Measurements from ENCODE around the gene CEMIP. TPM values are rescaled to one million over a fixed set of nuclear protein-coding genes. Genes with fewer than 3 reads are reported as not detected.
"Not testable (repeated sequence)": the region's sequence is repeated elsewhere in the genome, so short reads cannot be mapped to it uniquely, and the experiment has no call there.

Gene CEMIP
- total RNA-seq, 2 donors from 2014 or later, result 1.6 TPM; not detected in 1

DNA sequence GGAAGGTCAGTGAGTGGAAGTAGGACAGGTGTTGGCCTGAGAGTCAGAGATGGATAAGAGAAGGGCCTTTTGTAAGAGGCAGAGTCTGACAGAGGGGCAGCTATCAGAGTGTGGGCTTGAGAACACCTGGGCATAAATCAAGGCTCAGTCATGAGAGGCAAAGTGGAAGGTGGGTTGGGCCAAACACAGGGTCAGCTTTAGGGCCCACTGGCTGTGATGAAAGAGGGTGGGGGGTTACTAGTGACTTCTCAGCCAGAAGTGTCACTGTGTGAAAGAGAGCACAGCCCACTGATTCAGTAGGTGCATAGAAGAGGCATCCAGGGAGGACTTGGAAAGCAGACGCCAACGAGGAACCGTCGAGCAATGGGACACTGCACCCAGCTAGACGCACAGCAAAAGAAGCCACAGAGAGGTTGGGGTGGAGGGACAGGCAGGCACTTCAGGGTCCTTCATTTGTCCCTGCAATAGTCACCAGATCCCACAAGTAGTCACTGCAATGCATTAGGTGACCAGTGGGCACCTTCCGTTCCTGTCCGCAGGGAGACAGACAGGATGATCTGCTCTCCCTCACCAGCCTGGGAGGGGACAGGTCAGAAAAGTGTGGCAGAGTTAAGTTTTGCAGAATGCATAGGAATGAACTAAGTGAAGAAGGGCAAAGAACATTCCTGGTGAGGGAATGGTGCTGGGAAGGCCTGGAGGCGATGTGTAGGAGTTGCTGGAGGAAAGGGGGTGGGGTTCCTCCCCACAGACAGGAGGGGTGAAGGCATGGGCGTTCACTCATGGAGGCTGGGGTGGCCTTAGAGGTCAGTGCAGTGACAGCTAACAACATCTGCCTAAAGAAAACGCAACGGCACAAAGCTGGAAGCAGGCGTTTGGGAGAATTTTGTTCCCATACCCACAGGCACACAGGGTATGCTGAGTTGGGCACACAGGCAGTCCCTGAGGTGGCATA, 174.1 kb downstream of the CEMIP start:
- H3K4me3 ChIP-seq, result no peak overlapping the region
- intact Hi-C loops (cut with DNase I), result no loop called here
- no peak for TF ChIP-seq POLR2A (IDR thresholded peaks at IDR 0.05)
- TF ChIP-seq, protein P1, sequence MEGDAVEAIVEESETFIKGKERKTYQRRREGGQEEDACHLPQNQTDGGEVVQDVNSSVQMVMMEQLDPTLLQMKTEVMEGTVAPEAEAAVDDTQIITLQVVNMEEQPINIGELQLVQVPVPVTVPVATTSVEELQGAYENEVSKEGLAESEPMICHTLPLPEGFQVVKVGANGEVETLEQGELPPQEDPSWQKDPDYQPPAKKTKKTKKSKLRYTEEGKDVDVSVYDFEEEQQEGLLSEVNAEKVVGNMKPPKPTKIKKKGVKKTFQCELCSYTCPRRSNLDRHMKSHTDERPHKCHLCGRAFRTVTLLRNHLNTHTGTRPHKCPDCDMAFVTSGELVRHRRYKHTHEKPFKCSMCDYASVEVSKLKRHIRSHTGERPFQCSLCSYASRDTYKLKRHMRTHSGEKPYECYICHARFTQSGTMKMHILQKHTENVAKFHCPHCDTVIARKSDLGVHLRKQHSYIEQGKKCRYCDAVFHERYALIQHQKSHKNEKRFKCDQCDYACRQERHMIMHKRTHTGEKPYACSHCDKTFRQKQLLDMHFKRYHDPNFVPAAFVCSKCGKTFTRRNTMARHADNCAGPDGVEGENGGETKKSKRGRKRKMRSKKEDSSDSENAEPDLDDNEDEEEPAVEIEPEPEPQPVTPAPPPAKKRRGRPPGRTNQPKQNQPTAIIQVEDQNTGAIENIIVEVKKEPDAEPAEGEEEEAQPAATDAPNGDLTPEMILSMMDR (IDR thresholded peaks at IDR 0.05), result no peak
- peaks cover 0 to 13% of the 10 kb centered on the region in 2 donors for H3K36me3 ChIP-seq (replicated peaks in 1 of 2; ENCODE audit: insufficient read depth in 1 of 2, low read depth in 2 of 2)
- H3K4me1 ChIP-seq, result no peaks in the 10 kb centered on the region
- H3K27ac ChIP-seq, result no peak overlapping the region
- no peaks in the 10 kb centered on the region for H3K27me3 ChIP-seq
- no peaks in the 10 kb centered on the region for H3K9me3 ChIP-seq
- no peak for DNase-seq
- WGBS, 2 donors, result 93 to 98% methylated on average over 12 of the region's 12 CpGs
- ATAC-seq, result no peak

DNA sequence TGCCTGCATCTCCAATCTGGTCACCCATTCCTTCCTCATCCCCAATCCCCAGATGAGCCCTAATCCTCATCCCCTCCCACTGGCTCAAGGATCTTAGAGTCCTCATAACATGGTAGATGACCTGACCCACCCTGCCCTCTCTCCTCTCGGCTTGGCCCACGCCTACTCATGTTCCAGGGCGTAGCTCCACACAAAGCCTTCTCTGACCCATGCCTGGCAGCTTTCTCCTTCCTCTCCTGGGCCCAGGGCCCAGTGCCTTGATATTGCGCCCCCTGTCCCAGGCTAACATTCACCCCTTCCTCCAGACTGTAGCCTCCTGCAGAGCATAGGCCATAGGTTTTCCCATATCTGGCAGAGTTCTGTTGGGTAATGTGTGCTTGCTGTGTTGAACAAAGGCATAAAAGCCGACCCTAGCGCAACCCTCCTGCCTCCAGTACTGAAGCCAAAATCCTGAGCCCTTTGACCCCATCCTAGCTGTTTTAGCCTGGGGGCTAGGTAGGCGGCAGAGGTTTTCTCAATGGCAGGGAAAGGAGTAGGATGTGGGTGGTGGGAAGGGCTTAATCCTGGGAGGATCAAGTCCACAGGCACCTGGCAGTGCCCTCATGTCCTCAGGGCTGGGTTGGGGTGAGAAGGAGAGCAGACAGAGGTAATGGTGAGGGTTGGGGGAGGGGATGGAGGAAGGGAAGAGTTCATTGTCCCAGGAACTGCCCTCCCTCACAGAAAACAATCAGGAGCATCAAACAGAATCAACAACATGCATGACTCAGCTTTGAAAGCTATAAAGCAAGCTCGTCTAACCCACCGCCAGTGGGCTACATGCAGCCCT, 175.0 kb downstream of the CEMIP start:
- Histone ChIP-seq H3K4me1 (no peaks in the 10 kb centered on the region), H3K4me3 (no peak overlapping the region), H3K27ac (no peak overlapping the region), H3K36me3 (replicated peaks in 1 of 2; ENCODE audit: insufficient read depth in 1 of 2, low read depth in 2 of 2) (peaks cover 0 to 11% of the 10 kb centered on the region in 2 donors), H3K9me3 (no peaks in the 10 kb centered on the region), H3K27me3 (no peaks in the 10 kb centered on the region)
- TF ChIP-seq POLR2A (IDR thresholded peaks at IDR 0.05), result no peak
- TF ChIP-seq, protein P1 (IDR thresholded peaks at IDR 0.05), result no peak
- no peak for DNase-seq
- WGBS, 2 donors, result 94 to 97% methylated on average over 9 of the region's 9 CpGs
- intact Hi-C loops (cut with DNase I), result no loop called here
- ATAC-seq, result no peak

DNA sequence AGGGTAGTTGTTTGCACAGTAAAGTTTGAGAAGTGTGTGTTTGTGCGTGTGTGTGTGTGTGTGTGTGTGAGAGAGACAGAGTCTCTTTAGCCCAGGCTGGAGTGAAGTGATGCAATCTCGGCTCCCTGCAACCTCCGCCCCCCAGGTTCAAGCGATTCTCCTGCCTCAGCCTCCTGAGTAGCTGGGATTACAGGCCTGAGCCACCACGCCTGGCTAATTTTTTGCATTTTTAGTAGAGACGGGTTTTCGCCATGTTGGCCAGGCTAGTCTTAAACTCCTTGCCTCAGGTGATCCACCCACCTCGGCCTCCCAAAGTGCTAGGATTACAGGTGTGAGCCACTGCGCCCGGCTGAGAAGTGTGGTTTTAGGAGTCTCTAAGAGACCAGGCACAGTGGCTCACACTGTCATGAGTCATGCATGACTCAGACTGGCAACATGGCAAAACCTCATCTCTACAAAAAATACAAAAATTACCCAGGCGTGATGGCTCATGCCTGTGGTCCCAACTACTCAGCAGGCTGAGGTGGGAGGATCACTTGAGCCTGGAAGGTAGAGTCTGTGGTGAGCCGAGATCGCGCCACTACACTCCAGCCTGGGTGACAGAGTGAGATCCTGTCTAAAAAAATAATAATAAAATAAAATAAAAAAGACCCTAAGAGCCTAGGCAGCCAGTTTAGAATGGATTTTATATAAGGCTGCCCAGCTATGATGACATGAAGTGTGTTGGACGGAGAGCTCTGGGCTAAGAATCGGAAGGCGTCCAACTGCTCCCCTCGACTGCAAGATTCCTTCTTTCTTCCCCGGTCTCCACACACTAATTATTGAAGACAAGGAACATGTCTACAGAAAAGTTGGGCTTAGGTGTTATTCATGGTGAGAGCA, 176.6 kb downstream of the CEMIP start:
- H3K27me3 ChIP-seq; ATAC-seq; H3K9me3 ChIP-seq; DNase-seq; H3K4me1 ChIP-seq; H3K4me3 ChIP-seq; intact Hi-C loops (cut with DNase I); H3K27ac ChIP-seq; H3K36me3 ChIP-seq (replicated peaks in 1 of 2; ENCODE audit: insufficient read depth in 1 of 2, low read depth in 2 of 2): not testable (repeated sequence)
- WGBS, 2 donors, result 92% methylated on average over 18 to 19 of the region's 19 CpGs

DNA sequence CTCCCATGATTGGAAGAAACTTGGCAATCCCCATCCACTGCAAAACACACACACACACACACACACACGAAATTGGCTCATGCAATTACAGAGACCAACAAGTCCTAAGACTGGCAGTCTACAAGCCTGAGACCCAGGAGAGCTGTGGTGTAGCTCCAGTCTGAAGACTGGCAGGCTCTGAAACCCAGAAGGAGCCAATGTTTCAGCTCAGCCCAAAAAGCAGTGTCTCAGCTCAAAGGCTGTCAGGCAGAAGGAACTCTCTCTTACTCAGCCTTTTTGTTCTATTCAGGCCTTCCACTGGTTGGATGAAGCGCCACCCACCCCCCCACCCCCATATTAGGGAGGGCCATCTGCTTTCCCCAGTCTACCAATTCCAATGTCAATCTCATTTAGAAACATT, 178.4 kb downstream of the CEMIP start:
- Histone ChIP-seq H3K4me3 (no peak overlapping the region), H3K4me1 (no peaks in the 10 kb centered on the region), H3K36me3 (replicated peaks in 1 of 2; ENCODE audit: insufficient read depth in 1 of 2, low read depth in 2 of 2) (no peaks in the 10 kb centered on the region), H3K27ac (no peak overlapping the region), H3K27me3 (no peaks in the 10 kb centered on the region), H3K9me3 (no peaks in the 10 kb centered on the region)
- 64 to 72% methylated on average over 2 of the region's 2 CpGs for WGBS, 2 donors
- DNase-seq (no peak), ATAC-seq (no peak)
- no peak for TF ChIP-seq POLR2A (IDR thresholded peaks at IDR 0.05)
- intact Hi-C loops (cut with DNase I), result no loop called here

DNA sequence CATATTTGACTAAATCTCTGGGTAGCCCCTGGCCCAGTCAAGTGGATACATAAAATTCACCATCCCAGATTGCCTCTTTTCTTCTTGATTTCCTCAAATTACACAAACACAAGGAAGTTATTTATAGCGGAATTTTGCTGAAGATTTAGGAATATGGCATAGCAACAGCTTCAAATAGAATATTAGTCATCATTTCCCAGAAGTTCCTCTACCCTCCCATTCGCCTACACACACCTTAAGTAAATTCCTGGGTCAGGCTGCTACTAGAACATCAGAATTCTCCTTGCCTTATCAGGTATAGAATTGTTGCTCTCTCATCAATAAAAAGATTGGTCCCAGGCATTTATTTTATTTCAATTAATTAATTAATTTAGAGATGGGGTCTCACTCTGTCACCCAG, 178.8 kb downstream of the CEMIP start:
- no peaks in the 10 kb centered on the region for H3K4me1 ChIP-seq
- H3K4me3 ChIP-seq, result no peak overlapping the region
- 96% methylated on average over 2 of the region's 2 CpGs for WGBS, 2 donors
- intact Hi-C loops (cut with DNase I), result no loop called here
- TF ChIP-seq, protein P1 (IDR thresholded peaks at IDR 0.05), result no peak
- TF ChIP-seq POLR2A (IDR thresholded peaks at IDR 0.05), result no peak
- no peak overlapping the region for H3K27ac ChIP-seq
- ATAC-seq (no peak), DNase-seq (no peak)
- no peaks in the 10 kb centered on the region for H3K9me3 ChIP-seq
- no peaks in the 10 kb centered on the region for H3K27me3 ChIP-seq
- no peaks in the 10 kb centered on the region for H3K36me3 ChIP-seq (replicated peaks in 1 of 2; ENCODE audit: insufficient read depth in 1 of 2, low read depth in 2 of 2)
